ENCODE data around the gene CATSPERD.

The CATSPERD gene

GRCh38 chr19:5801796-5802619 lies 81.6 kb downstream of the CATSPERD start:
- H3K27ac ChIP-seq: no peak overlapping the region
- DNase-seq (ENCODE audit: low read depth, low spot score): no peak

- no peak overlapping the region for H3K27ac ChIP-seq
- DNase-seq (ENCODE audit: low read depth, low spot score): no peak
Observed at GRCh38 chr19:5803441-5803751, 83.0 kb downstream of the CATSPERD start.

- H3K27ac ChIP-seq: no peak overlapping the region
- DNase-seq (ENCODE audit: low read depth, low spot score): no peak
Observed at GRCh38 chr19:5803752-5804515, 83.5 kb downstream of the CATSPERD start.

- DNase-seq (ENCODE audit: low read depth, low spot score): no peak
- no peak within 1 kb of the TSS for H3K27ac ChIP-seq
Observed at GRCh38 chr19:5804516-5805461, 84.4 kb downstream of the CATSPERD start, which contains the start of gene NRTN. NRTN (plus strand) TSS chr19:5805067; CDS start chr19:5824166, 19,099 bp downstream.

GRCh38 chr19:5805462-5806132 lies 85.2 kb downstream of the CATSPERD start:
- H3K27ac ChIP-seq: no peak overlapping the region
- no peak for DNase-seq (ENCODE audit: low read depth, low spot score)

GRCh38 chr19:5806133-5806489 lies 85.7 kb downstream of the CATSPERD start:
- DNase-seq (ENCODE audit: low read depth, low spot score): no peak
- H3K27ac ChIP-seq: no peak overlapping the region

GRCh38 chr19:5806905-5807304 lies 86.5 kb downstream of the CATSPERD start:
- no peak for DNase-seq (ENCODE audit: low read depth, low spot score)

GRCh38 chr19:5808120-5808816 lies 87.8 kb downstream of the CATSPERD start:
- no peak overlapping the region for H3K27ac ChIP-seq
- DNase-seq (ENCODE audit: low read depth, low spot score): no peak

More at GRCh38 chr19:5806905-5807304, 86.5 kb downstream of the CATSPERD start:
- H3K27ac ChIP-seq: no peak overlapping the region

- no peak overlapping the region for H3K27ac ChIP-seq
- DNase-seq (ENCODE audit: low read depth, low spot score): no peak
Observed at GRCh38 chr19:5809053-5809452, 88.6 kb downstream of the CATSPERD start.

- no peak overlapping the region for H3K27ac ChIP-seq
- no peak for DNase-seq (ENCODE audit: low read depth, low spot score)
Observed at GRCh38 chr19:5809469-5809868, 89.0 kb downstream of the CATSPERD start.

- no peak for DNase-seq (ENCODE audit: low read depth, low spot score)
- no peak overlapping the region for H3K27ac ChIP-seq
Observed at GRCh38 chr19:5811117-5811516, 90.7 kb downstream of the CATSPERD start.

- no peak for DNase-seq (ENCODE audit: low read depth, low spot score)
- H3K27ac ChIP-seq: no peak overlapping the region
Observed at GRCh38 chr19:5814123-5814851, 93.8 kb downstream of the CATSPERD start.

GRCh38 chr19:5814852-5815246 lies 94.4 kb downstream of the CATSPERD start:
- DNase-seq (ENCODE audit: low read depth, low spot score): no peak
- H3K27ac ChIP-seq: no peak overlapping the region

- no peak overlapping the region for H3K27ac ChIP-seq
- no peak for DNase-seq (ENCODE audit: low read depth, low spot score)
Observed at GRCh38 chr19:5817218-5817617, 96.8 kb downstream of the CATSPERD start.

- no peak overlapping the region for H3K27ac ChIP-seq
- no peak for DNase-seq (ENCODE audit: low read depth, low spot score)
Observed at GRCh38 chr19:5818594-5818993, 98.2 kb downstream of the CATSPERD start.

- H3K27ac ChIP-seq: no peak overlapping the region
Observed at GRCh38 chr19:5820785-5821184, 100.3 kb downstream of the CATSPERD start.

GRCh38 chr19:5821521-5822180 lies 101.2 kb downstream of the CATSPERD start:
- no peak for DNase-seq (ENCODE audit: low read depth, low spot score)
- H3K27ac ChIP-seq: no peak overlapping the region

More at GRCh38 chr19:5820785-5821184, 100.3 kb downstream of the CATSPERD start:
- DNase-seq (ENCODE audit: low read depth, low spot score): no peak

GRCh38 chr19:5822181-5822844 lies 101.9 kb downstream of the CATSPERD start:
- no peak for DNase-seq (ENCODE audit: low read depth, low spot score)
- H3K27ac ChIP-seq: no peak overlapping the region
